Islet of Langerhans (tissue), 1 donor: ENCODE results near the gene CFAP251.

Experiments
- FAIRE-seq: peaks from one replicate; lab custom pipeline; 2011; peaks lifted over from hg19 to GRCh38; lab: Jason Lieb, UNC

Gene CFAP251

DNA sequence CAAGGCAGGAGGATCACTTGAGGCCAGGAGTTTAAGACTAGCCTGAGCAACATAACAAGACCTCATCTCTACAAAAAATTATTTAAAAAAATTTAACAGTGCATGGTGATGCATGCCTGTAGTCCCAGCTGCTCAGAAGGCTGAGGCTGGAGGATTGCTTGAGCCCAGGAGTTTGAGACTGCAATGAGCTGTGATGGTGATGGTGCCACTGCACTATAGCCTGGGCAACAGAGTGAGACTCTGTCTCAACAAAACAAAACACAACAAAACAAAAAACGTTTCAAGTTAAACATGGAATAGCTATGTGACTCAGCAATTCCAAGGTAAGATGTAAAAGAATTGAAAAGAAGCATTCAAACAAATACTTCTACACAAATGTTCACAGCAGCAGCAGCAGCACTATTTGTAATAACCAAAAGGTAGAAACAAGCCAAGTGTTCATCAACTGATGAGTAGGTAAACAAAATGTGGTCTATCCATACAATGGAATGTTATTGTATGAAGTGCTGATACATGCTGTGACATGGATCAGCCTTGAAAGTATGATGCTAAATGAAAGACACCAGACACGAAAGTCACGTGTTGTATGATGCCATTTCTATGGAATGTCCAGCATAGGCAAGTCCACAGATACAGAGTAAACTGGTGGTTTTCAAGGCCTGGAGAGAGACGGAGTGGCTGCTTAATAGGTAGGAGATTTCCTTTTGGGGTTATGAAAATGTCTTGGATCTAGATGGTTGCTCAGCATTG, 31.4 kb downstream of the CFAP251 start:
- FAIRE-seq = no peak

DNA sequence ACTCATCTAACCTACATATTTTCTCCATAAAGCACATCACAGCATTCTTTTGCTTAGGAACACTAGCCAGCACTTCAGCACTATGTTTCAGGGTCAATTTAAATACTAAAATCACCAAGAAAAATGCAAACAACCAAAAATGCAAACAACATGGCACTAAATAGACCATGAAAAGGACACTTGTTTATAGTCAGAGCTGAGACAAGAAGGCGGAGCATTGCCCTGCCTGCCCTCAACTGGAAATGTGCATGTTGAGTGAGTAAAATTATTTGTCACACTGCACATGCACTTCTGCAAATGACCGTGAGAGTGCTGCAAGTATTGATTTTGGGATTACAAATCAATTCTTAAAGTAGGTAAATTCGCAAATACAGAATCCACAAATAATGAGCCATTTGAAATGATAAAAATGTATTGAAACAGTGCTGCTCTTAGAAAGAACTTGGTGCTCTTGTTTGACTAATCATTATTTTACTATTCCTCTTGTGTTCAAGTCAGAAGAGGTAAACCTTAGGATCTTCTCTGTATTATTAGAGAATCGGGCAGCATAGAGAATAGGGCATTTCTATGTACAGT, 34.8 kb downstream of the CFAP251 start:
- FAIRE-seq = no peak

- FAIRE-seq = peak; percentile 61
Measured at GRCh38 chr12:121953695-121954094, 35.3 kb downstream of the CFAP251 start.

- no peak for FAIRE-seq
Measured at GRCh38 chr12:121955258-121956237, 37.2 kb downstream of the CFAP251 start.

DNA sequence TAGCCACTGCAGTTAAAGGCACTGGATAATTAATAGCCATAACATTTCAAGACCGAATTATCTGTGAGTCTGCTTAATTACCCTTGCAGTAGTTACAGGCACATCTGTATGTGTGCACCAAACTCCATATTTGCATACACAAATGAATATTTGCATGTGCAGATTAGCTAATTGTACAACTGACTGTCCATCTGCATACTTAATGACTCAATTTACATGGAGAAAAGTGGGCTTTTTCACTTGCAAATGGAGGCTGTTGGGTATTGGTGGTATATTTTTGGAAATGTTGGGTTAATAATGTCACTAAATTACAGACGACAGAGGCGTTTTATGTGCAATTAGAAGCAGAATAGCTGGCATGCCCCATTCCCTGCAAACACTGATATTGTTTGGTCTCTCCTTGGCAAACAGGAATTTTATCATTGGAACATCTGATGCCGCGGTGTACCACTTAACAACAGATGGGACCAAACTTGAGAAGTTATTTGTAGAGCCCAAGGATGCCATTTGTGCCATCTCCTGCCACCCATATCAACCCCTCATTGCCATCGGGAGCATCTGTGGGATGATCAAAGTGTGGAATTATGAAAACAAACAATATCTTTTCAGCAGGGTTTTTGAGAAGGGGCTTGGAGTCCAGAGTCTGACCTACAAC, 39.6 kb downstream of the CFAP251 start:
- no peak for FAIRE-seq

GRCh38 chr12:121958541-121959240, 40.3 kb downstream of the CFAP251 start:
- no peak for FAIRE-seq

- no peak for FAIRE-seq
Measured at GRCh38 chr12:121960541-121960940, 42.1 kb downstream of the CFAP251 start.

GRCh38 chr12:121961195-121961879, 42.9 kb downstream of the CFAP251 start:
- no peak for FAIRE-seq

DNA sequence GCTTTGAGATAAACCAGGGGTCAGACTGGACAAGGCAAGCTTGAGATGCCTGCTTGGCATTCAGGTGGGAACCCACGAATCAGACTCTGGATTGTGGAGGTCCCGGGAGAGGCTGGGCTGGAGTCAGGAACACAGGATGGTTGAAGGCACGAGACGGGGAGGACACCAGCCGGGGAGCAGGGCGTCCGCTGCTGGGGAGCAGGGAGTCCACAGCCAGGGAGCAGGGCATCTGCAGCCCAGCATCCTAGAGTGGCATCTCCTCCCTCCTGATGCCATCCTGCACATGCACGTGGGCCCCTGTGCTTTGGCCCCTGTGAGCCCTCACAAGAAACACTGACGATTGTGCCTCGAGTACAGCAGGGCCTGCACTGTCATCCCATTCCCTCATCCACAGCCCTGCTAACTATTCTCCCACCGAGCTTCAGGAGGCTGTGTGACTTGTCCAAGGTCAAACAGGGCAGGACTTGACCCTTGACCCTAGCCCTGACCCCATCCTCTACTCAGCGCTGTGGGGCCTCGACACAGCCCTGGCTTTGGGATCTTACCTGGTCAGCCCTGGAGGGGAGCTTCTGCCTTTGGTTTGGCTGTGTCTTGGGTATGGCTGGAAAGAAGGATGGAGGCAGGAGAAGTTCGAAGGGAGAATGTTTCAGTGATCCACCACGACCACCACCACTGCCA, 45.1 kb downstream of the CFAP251 start:
- no peak for FAIRE-seq

- no peak for FAIRE-seq
Measured at GRCh38 chr12:121964813-121965643, 46.6 kb downstream of the CFAP251 start.

- no peak for FAIRE-seq
Measured at GRCh38 chr12:121966959-121967358, 48.6 kb downstream of the CFAP251 start.

DNA sequence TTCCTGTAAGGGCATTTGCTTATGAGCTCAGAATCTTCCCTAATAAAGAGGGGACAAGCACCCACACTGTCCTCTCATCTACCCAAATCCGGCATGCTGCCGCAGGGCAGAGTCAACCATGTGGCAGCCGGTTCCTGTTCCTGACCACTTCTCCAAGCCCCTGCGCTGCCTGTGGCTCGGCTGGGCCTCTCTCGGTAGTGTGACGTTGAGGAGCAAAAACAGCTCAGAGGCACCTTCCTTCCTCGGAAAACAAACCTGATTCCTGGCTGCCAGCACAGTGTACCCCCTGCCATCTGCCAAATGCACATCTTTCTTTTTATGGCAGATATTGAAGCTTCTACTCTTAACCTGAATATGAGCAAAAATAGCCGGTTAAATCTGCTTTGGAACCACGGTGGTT, 50.5 kb downstream of the CFAP251 start:
- no peak for FAIRE-seq

GRCh38 chr12:121969726-121970125, 51.3 kb downstream of the CFAP251 start:
- no peak for FAIRE-seq

GRCh38 chr12:121970581-121971300, 52.3 kb downstream of the CFAP251 start:
- no peak for FAIRE-seq

GRCh38 chr12:121974026-121974985, 55.9 kb downstream of the CFAP251 start:
- FAIRE-seq = no peak

DNA sequence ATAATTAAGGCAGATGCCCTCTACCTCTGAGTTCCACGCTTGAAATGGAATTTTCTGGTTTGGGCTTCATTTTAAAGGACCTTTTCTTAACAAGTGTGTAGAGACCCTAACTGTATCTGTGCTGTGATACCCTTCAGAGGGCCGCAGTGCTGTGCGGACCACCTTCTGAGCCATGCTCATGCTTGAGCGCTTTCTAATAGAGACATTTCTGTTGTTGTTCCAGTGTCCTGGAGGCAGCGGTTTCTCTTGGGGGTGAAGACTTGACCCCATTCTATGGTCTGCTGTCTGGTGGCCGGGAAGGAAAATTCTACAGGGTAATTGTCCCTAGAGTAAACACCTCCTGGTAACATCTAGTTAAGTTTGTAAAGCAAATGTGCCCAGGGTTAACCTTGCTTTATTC, 56.6 kb downstream of the CFAP251 start:
- FAIRE-seq = no peak

DNA sequence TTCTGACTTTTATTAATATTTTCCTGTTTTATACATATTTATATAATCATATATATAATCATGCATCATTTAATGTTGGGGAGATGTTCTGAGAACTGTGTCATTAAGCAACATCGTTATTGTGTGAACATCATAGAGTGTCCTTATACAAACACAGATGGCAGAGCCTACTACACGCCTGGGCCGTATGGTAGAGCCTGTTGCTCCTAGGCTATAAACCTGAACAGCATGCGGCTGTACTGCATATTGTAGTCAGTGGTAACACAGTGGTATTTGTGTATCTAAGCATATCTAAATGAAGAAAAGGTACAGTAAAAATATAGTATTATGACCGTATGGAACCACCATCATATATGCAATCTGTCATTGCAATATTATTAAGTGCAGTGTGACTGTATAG, 58.6 kb downstream of the CFAP251 start:
- no peak for FAIRE-seq
